K562 (cell line): ENCODE results near the gene POU2F1. TPM values are rescaled to one million over a fixed set of nuclear protein-coding genes. Genes with fewer than 3 reads are reported as not detected.
A peak's percentile ranks its signal among the peaks of the same experiment; 100 is the strongest.

ENCODE experiments used
- AFF1 ChIP-seq, 2 experiments: fragments of 450-650 bp; IDR thresholded peaks; 2 replicates each; pipeline ENCODE4 v1.6.1; 2018; ENCODE audit warnings: mild to moderate bottlenecking in 2 of 2, low read depth in 1 of 2; ENCODE audit not compliant: partially characterized antibody in 2 of 2
- BCLAF1 ChIP-seq, 2 experiments: fragments of 450-650 bp in 1 of 2; IDR thresholded peaks; 2 replicates each; pipeline ENCODE4 v1.6.1; 2011 to 2017; ENCODE audit warnings: low read depth in 2 of 2, antibody characterized with exemption in 1 of 2, borderline replicate concordance in 1 of 2, low read length in 1 of 2, mild to moderate bottlenecking in 1 of 2, mixed read lengths in 1 of 2; ENCODE audit not compliant: control insufficient read depth in 1 of 2
- CHD4 ChIP-seq: fragments of 200-600 bp; sonication (generic); IDR thresholded peaks from 3 replicates; pipeline ENCODE4 v1.6.1; 2012; ENCODE audit warnings: low read depth, mild to moderate bottlenecking, mixed read lengths, low read length, inconsistent platforms; ENCODE audit not compliant: insufficient read depth, insufficient replicate concordance, poor library complexity, severe bottlenecking
- ELF1 ChIP-seq: fragments of 200-800 bp; sonication (Bioruptor generic); IDR thresholded peaks from 2 replicates; pipeline ENCODE4 v1.6.1; 2016; ENCODE audit warnings: missing genetic modification characterization, missing compliant biosample characterization
- GMEB1 ChIP-seq: fragments of 250-450 bp; sonication (Bioruptor Pico); IDR thresholded peaks from 2 replicates; pipeline ENCODE4 v1.4.0; 2020; ENCODE audit warnings: mild to moderate bottlenecking
- HMG20A ChIP-seq: fragments of 450-650 bp; formaldehyde crosslinking; conservative IDR thresholded peaks from 2 replicates; pipeline ENCODE4 v1.4.0; 2020; ENCODE audit warnings: mild to moderate bottlenecking, mixed read lengths
- KLF10 ChIP-seq: fragments of 250-450 bp; sonication (Bioruptor Pico); IDR thresholded peaks from 2 replicates; pipeline ENCODE4 v1.6.1; 2021; ENCODE audit warnings: matching md5 sums
- KLF13 ChIP-seq: fragments of 450-650 bp; IDR thresholded peaks from 2 replicates; pipeline ENCODE4 v1.6.1; 2016; ENCODE audit warnings: missing genetic modification characterization, low read depth, mild to moderate bottlenecking, missing compliant biosample characterization, moderate library complexity, borderline replicate concordance
- KLF16 ChIP-seq: IDR thresholded peaks from 2 replicates; pipeline ENCODE4 v1.6.1; 2016; ENCODE audit warnings: antibody characterized with exemption
- NCOA2 ChIP-seq, 2 experiments: fragments of 450-650 bp; IDR thresholded peaks; 2 replicates each; pipeline ENCODE4 v1.6.1; 2018; ENCODE audit warnings: mild to moderate bottlenecking in 2 of 2, moderate library complexity in 1 of 2; ENCODE audit not compliant: partially characterized antibody in 2 of 2
- NR2C2 ChIP-seq, 2 experiments: fragments of 200-800 bp in 1 of 2; sonication (Bioruptor generic) in 1 of 2; sonication (generic) in 1 of 2; formaldehyde crosslinking in 1 of 2; IDR thresholded peaks; 2 replicates each; pipeline versions ENCODE4 v1.6.1 to v1.8.0; 2016 to 2022; ENCODE audit warnings: mild to moderate bottlenecking in 1 of 2, missing compliant biosample characterization in 1 of 2, missing genetic modification characterization in 1 of 2, missing genetic modification reagents in 1 of 2
- PML ChIP-seq: IDR thresholded peaks from 2 replicates; pipeline ENCODE4 v1.6.1; 2012; ENCODE audit warnings: low read length, inconsistent platforms
- RBBP5 ChIP-seq: fragments of 200-600 bp; sonication (generic); IDR thresholded peaks from 2 replicates; pipeline ENCODE4 v1.6.1; 2012; ENCODE audit warnings: borderline replicate concordance, mild to moderate bottlenecking, low read length, control low read depth, inconsistent platforms; ENCODE audit not compliant: insufficient read depth, poor library complexity, severe bottlenecking
- TEAD2 ChIP-seq: fragments of 450-650 bp; IDR thresholded peaks from 2 replicates; pipeline ENCODE4 v1.6.1; 2016; ENCODE audit warnings: missing genetic modification characterization, control low read depth, missing compliant biosample characterization
- WHSC1 ChIP-seq: IDR thresholded peaks from one replicate; pipeline ENCODE4 v1.6.1; 2012; ENCODE audit warnings: low read length, control low read depth, inconsistent platforms
- ZNF444 ChIP-seq: fragments of 250-450 bp; sonication (Bioruptor Pico); IDR thresholded peaks from 2 replicates; pipeline ENCODE4 v1.4.0; 2020; ENCODE audit warnings: mild to moderate bottlenecking, moderate library complexity
- ZNF561 ChIP-seq: fragments of 450-650 bp; formaldehyde crosslinking; conservative IDR thresholded peaks from 2 replicates; pipeline ENCODE4 v1.4.0; 2020; ENCODE audit warnings: mild to moderate bottlenecking, moderate library complexity
- ZNF75A ChIP-seq: fragments of 450-650 bp; formaldehyde crosslinking; IDR thresholded peaks from 2 replicates; pipeline ENCODE4 v1.4.0; 2020; ENCODE audit warnings: mild to moderate bottlenecking
- polyA plus RNA-seq, 8 experiments: library from polyadenylated mRNA; depleted of rRNA in 4 of 8; stranded (reverse) in 5 of 8; unstranded in 3 of 8; fragments of >200 nt; fragmentation: Nextera tagmentation in 2 of 8; fragmentation: Illumina TruSeq in 1 of 8; extraction: Ambion mirVana in 2 of 8; extraction: Trizol in 1 of 8; gene quantifications; 2 replicates each; pipeline versions ENCODE4 v1.2.1 to v1.2.3, GENCODE V29; 2011 to 2014; ENCODE audit warnings: inconsistent platforms in 1 of 8, missing spikeins in 1 of 8
- total RNA-seq, 7 experiments: library from RNA; depleted of rRNA in 6 of 7; stranded (reverse); fragments of >200 nt in 6 of 7; fragmentation: Illumina TruSeq in 2 of 7; extraction: Trizol in 2 of 7; gene quantifications; 2 replicates each; pipeline versions ENCODE4 v1.2.1 to v1.2.3, GENCODE V29; 2011 to 2021; ENCODE audit warnings: low replicate concordance in 1 of 7

Gene POU2F1
- total and polyA plus RNA-seq, 9 of the 15 experiments (the other 6 are each of a cell fraction or from before 2014, with no cell fraction given) = 2.6 to 22.3 (median 8.8) TPM

- TF ChIP-seq AFF1 (IDR thresholded peaks at IDR 0.05; ENCODE audit: low read depth in 1 of 2, partially characterized antibody in 2 of 2) (peak in 1 of 2 experiments; percentile 76), KLF16 (no peak), GMEB1 (CRISPR knock-in tag) (no peak), BCLAF1 (IDR thresholded peaks at IDR 0.05; ENCODE audit: borderline replicate concordance in 1 of 2, control insufficient read depth in 1 of 2, low read depth in 2 of 2, low read length in 1 of 2) (no peak), RBBP5 (peak; percentile 29), HMG20A (CRISPR knock-in tag) (no peak), KLF10 (CRISPR knock-in tag) (no peak), NR2C2 (CRISPR knock-in tag; IDR thresholded peaks at IDR 0.05) (no peak), NR2C2 (tag; IDR thresholded peaks at IDR 0.05) (no peak), CHD4 (no peak), ZNF75A (no peak), TEAD2 (no peak), PML (no peak), NCOA2 (IDR thresholded peaks at IDR 0.05; ENCODE audit: partially characterized antibody in 2 of 2) (peak in 1 of 2 experiments; percentile 43), KLF13 (tag) (no peak), ELF1 (tag) (no peak), WHSC1 (no peak), ZNF561 (CRISPR knock-in tag) (no peak), ZNF444 (CRISPR knock-in tag) (peak; percentile 86)
Observed at GRCh38 chr1:167328816-167329483, 108.3 kb downstream of the POU2F1 start (continued).
